ENCODE results near the gene ADPRHL1.

Gene ADPRHL1

GRCh38 chr13:113408562-113408961 lies 44.7 kb downstream of the ADPRHL1 start:
- no peak for DNase-seq (ENCODE audit: low spot score)
- no peak for TF ChIP-seq CTCF (IDR thresholded peaks at IDR 0.05; ENCODE audit: extremely low read depth, insufficient read depth, missing control alignments)
- in situ Hi-C loops (cut with MboI; ENCODE audit: low pct_unique_long_range_greater_than_20kb, low sequenced_read_pairs, unreplicated experiment) = no loop called here

- no peak for TF ChIP-seq CTCF (IDR thresholded peaks at IDR 0.05; ENCODE audit: extremely low read depth, insufficient read depth, missing control alignments)
- in situ Hi-C loops (cut with MboI; ENCODE audit: low pct_unique_long_range_greater_than_20kb, low sequenced_read_pairs, unreplicated experiment) = no loop called here
- no peak for DNase-seq (ENCODE audit: low spot score)
These were observed 45.5 kb downstream of the ADPRHL1 start for GRCh38 chr13:113407531-113408393.

GRCh38 chr13:113407103-113407530 lies 46.2 kb downstream of the ADPRHL1 start:
- no peak for TF ChIP-seq CTCF (IDR thresholded peaks at IDR 0.05; ENCODE audit: extremely low read depth, insufficient read depth, missing control alignments)
- no peak for DNase-seq (ENCODE audit: low spot score)
- in situ Hi-C loops (cut with MboI; ENCODE audit: low pct_unique_long_range_greater_than_20kb, low sequenced_read_pairs, unreplicated experiment) = no loop called here

- DNase-seq (ENCODE audit: low spot score) = no peak
- TF ChIP-seq CTCF (IDR thresholded peaks at IDR 0.05; ENCODE audit: extremely low read depth, insufficient read depth, missing control alignments) = no peak
- in situ Hi-C loops (cut with MboI; ENCODE audit: low pct_unique_long_range_greater_than_20kb, low sequenced_read_pairs, unreplicated experiment) = no loop called here
These were observed 46.8 kb downstream of the ADPRHL1 start for GRCh38 chr13:113406321-113407102.

- no peak for TF ChIP-seq CTCF (IDR thresholded peaks at IDR 0.05; ENCODE audit: extremely low read depth, insufficient read depth, missing control alignments)
- in situ Hi-C loops (cut with MboI; ENCODE audit: low pct_unique_long_range_greater_than_20kb, low sequenced_read_pairs, unreplicated experiment) = no loop called here
- no peak for DNase-seq (ENCODE audit: low spot score)
These were observed 47.6 kb downstream of the ADPRHL1 start for GRCh38 chr13:113405481-113406300.

Data from GM13977 (cell line).